HG03103 (cell line): Measurements from ENCODE around the gene ARL13B.
"Not testable (repeated sequence)": the region's sequence is repeated elsewhere in the genome, so short reads cannot be mapped to it uniquely, and the experiment has no call there.

Experiments
- ATAC-seq: cut with Tn5 transposase; IDR thresholded peaks from one replicate; pipeline ENCODE4 v1.9.1; 2021; ENCODE audit warnings: low read depth; ENCODE audit not compliant: unreplicated experiment

The ARL13B gene

GRCh38 chr3:94050546-94050945, 70.6 kb downstream of the ARL13B start:
- no peak for ATAC-seq

DNA sequence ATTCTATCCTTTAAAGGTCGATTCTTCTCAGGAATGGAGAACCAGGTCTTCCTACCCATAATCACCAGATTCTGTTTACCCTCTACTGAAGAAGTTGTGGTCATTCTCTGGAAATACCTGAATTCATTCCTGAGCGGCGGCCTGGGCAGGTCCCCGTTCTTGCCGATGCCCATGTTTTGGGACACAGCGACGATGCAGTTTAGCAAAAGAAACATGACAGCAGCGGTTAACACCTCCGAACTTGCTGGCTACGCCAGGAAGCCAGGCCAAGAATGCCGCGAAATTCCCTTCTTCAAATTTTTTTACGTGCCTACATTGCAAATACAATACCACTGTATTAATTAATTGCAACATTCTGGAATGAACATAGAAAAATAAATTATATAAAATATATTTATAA, 81.3 kb downstream of the ARL13B start:
- no peak for ATAC-seq

DNA sequence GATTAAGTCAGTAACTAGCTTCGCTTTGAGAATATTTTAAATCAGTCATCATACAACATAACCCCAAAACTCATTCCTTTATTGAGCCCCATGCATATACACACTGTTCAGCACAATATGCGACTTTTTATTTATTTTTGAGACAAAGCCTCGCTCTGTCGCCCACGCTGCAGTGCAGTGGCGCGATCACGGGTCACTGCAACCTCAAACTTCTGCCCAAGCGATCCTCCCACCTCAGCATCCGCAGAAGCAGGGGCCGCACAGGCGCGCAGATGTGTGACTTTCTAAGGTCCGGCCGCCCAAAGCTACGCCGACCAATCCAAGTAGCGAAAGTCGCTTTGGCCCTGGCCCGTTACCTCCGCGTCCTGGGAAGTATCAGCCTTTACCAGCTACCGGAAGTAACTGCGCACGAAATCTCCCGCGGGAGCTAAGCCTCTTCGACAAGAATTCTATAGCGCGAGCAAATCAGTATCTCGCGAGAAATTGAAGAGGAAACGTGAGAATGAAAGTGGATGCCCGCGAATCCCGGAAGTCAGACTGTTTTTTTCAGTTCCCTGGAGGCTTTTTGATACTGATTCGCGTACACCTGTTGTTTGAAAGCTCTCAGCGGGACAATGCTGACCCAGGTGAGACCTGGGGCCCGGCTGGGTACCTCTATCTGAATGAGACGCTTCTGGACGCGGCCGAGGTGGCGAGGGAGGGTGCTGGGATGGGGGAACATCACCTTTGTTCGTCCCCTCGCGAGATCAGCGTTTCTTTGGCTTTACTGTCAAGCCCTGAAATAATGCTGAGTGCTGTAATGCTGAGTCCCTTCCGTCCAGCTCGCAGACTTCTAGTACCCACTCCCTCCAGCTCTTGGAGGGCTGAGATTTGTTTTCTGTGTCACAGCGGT, 82.8 kb downstream of the ARL13B start, which contains the start of the genes DHFR2 and NSUN3:
Gene DHFR2 (minus strand): TSS at position 404 of the 892 bp plus-strand sequence. CDS start 1,405 bp downstream, outside the sequence.
Gene NSUN3 (plus strand): TSS at position 549 of the 892 bp plus-strand sequence. CDS start 66 bp downstream, at position 615.
- ATAC-seq, result peak; percentile 87

DNA sequence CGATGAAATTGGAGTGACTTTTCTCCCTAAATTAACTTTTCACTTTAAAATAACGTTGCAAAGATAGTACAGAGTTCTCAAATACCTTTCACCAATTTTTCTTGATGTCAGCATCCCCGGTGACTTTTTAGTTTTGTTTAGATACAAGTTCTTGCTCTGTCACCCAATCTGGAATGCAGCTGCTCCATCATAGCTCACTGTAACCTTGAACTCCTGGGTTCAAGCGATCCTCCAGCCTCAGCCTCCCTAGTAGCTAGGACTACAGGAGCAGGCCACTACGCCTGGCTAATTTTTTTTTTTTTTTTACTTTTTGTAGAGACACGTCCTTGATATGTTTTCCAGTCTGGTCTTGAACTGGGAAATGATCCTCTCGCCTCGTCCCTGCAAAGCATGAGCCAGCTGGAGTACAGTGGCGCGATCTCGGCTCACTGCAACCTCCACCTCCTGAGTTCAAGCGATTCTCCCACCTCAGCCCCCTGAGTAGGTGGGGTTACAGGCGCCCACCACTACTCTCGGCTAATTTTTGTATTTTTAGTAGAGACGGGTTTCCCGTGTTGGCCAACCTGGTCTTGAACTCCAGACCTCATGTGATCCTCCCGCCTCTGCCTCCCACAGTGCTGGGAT, 83.7 kb downstream of the ARL13B start:
- no peak for ATAC-seq

GRCh38 chr3:94064243-94064860, 84.4 kb downstream of the ARL13B start:
- no peak for ATAC-seq

DNA sequence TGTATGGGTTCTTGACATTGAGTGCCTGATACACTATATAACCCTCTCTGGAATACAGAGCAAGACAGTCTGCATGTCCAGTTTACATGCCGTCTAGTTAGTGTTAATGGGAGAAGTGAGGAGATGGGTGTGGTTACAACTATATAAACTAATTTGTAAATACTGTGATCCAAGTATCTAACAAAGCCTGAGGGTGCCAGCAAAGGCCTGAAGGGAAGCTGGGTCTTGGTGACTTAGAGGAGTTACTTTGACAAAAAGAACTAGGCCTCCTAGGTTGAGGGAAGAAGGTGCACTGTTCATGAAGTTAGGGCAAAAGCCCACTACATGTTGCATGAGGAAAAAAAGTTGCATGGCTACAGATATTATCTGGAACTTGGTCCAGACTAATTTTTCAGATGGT, 85.2 kb downstream of the ARL13B start:
- no peak for ATAC-seq

GRCh38 chr3:94065819-94066480, 86.0 kb downstream of the ARL13B start:
- no peak for ATAC-seq

DNA sequence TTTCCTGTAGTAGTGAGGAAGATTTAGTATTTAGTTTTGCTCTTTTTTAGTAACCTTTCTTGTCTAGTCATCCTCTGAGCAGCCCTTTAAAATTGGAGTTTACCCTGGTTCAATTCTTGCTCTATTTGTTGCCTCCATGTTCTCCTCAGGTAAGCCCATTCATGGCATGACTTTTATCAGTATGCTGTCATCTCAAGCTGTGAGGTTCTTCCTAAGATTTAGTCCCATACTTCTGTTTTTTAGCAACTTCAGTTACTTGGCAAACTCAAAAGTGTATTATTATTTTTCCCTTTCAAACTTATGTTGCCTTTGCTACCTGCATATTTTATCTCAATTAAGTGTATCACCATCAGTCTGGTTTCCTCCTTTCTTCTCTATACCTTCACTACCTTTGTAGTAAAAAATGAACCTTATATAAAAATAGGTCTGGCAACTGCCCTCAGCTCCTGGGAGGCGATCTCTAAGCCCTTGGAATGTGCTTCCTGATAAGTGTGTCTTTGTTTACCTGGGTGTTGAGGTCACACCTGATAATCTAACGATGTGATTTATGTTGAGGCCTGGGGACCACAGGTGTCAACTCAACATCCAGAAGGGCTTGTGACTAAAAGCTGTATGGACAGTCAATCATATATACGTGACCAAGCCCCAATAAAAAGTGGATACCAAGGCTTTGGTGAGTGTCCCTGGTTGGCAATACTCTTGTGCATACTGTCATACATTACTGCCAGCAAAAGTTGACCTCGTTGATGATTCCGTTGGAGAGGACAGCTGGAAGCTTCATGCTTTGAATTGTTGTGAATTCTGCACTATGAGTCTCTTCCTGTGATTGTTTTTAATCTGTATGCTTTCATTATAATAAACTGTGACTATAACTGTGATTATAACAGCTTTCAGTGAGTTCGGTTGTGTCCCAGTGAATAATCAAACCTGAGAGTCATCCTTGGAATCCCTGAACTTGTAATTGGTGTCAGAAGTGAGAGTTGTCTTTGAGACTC, 86.8 kb downstream of the ARL13B start:
- no peak for ATAC-seq

DNA sequence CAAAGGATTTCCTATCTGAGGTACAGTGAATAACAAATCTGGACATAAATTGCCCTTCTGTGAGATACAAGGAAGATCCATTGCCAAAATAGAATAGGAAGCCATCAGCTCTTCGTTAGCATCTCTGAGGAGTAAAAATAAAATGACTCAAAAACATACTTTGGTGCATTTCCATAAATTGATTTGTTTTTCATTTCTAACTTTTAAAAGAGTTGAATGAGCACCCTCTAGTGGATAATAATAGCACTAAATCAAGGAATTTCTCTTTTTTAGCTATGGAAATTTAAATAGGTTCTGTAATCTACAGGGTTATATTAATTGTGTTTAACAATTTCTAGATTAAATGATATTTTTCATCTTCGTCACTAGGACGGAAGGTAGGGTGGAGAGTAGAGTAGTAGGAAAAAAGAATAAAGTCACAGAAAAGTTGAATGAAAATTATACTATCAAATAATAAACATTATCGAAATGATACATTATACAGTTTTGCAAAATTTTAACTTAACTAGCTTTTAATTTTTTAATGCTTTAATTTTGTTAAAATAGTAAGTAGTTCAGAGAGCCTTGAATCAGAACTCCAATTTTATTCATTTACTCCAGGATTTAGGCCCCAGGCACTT, 89.3 kb downstream of the ARL13B start:
- no peak for ATAC-seq

GRCh38 chr3:94070341-94070911, 90.5 kb downstream of the ARL13B start:
- no peak for ATAC-seq

GRCh38 chr3:94071713-94072284, 91.8 kb downstream of the ARL13B start:
- peak; percentile 86 for ATAC-seq

DNA sequence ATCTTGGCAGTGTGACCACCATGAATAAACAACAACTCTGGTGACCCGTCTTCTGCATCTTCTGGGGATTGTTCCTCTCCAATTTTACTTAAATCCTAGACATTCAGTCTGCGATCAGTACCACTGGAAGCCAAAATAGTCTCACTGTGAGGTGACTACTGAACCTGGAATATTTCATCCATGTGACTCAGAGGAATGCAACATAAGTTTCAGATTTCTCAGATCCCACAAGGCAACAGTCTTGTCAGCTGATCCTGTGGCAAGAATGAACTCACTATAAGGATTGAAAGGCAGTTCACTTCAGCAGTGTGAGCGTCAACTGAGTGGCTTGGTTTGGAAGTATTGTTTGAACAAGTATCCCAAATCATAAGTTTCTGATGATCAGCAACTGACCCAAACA, 96.1 kb downstream of the ARL13B start:
- no peak for ATAC-seq

- not testable (repeated sequence) for ATAC-seq
These were observed 100.6 kb downstream of the ARL13B start for GRCh38 chr3:94080552-94080951.

- ATAC-seq, result no peak
These were observed 101.9 kb downstream of the ARL13B start for GRCh38 chr3:94081884-94082283.

GRCh38 chr3:94082391-94082937, 102.5 kb downstream of the ARL13B start:
- no peak for ATAC-seq

GRCh38 chr3:94083261-94083660, 103.3 kb downstream of the ARL13B start:
- peak; percentile 55 for ATAC-seq

DNA sequence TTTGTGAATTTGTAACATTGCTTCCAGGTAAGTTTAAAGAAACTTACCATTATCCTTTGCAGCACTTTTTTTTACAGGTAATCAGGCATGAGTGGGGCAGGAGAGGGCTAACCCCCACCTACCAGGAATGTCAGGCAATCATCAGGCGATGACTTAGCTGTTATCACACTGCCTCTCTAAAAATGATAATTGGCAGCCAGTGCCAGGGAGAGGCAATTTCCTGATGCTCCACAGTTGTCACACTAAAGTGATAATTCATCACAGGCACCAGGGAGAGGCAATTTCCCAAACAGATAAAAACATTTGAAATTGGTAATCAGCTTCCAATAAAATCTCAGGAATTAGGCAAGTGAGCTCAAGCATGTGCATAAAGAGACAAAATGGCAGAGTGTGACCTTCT, 109.2 kb downstream of the ARL13B start:
- ATAC-seq, result no peak

GRCh38 chr3:94092086-94092485, 112.1 kb downstream of the ARL13B start:
- ATAC-seq, result no peak
